ENCODE measurements around the gene ACOX3.

GRCh38 chr4:8469550-8469949 is 29.0 kb upstream of the ACOX3 start:
- no peak for TF ChIP-seq POLR2A (IDR thresholded peaks at IDR 0.05)
- TF ChIP-seq, protein P1, sequence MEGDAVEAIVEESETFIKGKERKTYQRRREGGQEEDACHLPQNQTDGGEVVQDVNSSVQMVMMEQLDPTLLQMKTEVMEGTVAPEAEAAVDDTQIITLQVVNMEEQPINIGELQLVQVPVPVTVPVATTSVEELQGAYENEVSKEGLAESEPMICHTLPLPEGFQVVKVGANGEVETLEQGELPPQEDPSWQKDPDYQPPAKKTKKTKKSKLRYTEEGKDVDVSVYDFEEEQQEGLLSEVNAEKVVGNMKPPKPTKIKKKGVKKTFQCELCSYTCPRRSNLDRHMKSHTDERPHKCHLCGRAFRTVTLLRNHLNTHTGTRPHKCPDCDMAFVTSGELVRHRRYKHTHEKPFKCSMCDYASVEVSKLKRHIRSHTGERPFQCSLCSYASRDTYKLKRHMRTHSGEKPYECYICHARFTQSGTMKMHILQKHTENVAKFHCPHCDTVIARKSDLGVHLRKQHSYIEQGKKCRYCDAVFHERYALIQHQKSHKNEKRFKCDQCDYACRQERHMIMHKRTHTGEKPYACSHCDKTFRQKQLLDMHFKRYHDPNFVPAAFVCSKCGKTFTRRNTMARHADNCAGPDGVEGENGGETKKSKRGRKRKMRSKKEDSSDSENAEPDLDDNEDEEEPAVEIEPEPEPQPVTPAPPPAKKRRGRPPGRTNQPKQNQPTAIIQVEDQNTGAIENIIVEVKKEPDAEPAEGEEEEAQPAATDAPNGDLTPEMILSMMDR (IDR thresholded peaks at IDR 0.05): no peak
